DND-41 (cell line): ENCODE measurements around the gene EPS15.
"Not testable (repeated sequence)": the region's sequence is repeated elsewhere in the genome, so short reads cannot be mapped to it uniquely, and the experiment has no call there.

Source experiments
- CTCF ChIP-seq: IDR thresholded peaks from 2 replicates; pipeline ENCODE4 v1.5.1; 2012; ENCODE audit warnings: borderline replicate concordance, low read length, moderate library complexity, mild to moderate bottlenecking; ENCODE audit not compliant: poor library complexity, severe bottlenecking; ENCODE audit errors: extremely low read depth
- EZH2 ChIP-seq: IDR thresholded peaks from 3 replicates; pipeline ENCODE4 v1.6.1; 2012; ENCODE audit warnings: borderline replicate concordance, low read depth, mild to moderate bottlenecking, moderate library complexity, low read length, inconsistent platforms; ENCODE audit not compliant: severe bottlenecking

DNA sequence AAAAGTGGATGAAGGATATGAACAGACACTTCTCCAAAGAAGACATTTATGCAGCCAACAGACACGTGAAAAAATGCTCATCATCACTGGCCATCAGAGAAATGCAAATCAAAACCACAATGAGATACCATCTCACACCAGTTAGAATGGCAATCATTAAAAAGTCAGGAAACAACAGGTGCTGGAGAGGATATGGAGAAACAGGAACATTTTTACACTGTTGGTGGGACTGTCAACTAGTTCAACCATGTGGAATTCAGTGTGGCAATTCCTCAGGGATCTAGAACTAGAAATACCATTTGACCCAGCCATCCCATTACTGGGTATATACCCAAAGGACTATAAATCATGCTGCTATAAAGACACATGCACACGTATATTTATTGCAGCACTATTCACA lies 128.4 kb downstream of the EPS15 start:
- not testable (repeated sequence) for TF ChIP-seq CTCF, EZH2
